Fibroblast of lung (primary cell): ENCODE measurements around the gene CAMTA1.

ENCODE experiments used
- EZH2 ChIP-seq: IDR thresholded peaks from 2 replicates; pipeline ENCODE4 v1.5.1; 2012; ENCODE audit warnings: low read length, control low read depth, mild to moderate bottlenecking; ENCODE audit errors: missing control alignments
- TF ChIP-seq, protein P1 (sequence below), 2 donors: IDR thresholded peaks in 1 of 2; conservative IDR thresholded peaks in 1 of 2; 1 replicate in 1 of 2; 2 replicates in 1 of 2; pipeline ENCODE4 v1.5.1; 2011 to 2012; ENCODE audit warnings: low read length in 2 of 2, control low read depth in 1 of 2, inconsistent platforms in 1 of 2, low read depth in 1 of 2, mild to moderate bottlenecking in 1 of 2

- TF ChIP-seq, protein P1, sequence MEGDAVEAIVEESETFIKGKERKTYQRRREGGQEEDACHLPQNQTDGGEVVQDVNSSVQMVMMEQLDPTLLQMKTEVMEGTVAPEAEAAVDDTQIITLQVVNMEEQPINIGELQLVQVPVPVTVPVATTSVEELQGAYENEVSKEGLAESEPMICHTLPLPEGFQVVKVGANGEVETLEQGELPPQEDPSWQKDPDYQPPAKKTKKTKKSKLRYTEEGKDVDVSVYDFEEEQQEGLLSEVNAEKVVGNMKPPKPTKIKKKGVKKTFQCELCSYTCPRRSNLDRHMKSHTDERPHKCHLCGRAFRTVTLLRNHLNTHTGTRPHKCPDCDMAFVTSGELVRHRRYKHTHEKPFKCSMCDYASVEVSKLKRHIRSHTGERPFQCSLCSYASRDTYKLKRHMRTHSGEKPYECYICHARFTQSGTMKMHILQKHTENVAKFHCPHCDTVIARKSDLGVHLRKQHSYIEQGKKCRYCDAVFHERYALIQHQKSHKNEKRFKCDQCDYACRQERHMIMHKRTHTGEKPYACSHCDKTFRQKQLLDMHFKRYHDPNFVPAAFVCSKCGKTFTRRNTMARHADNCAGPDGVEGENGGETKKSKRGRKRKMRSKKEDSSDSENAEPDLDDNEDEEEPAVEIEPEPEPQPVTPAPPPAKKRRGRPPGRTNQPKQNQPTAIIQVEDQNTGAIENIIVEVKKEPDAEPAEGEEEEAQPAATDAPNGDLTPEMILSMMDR (conservative IDR thresholded peaks at IDR 0.05 in 1 of 2, IDR thresholded peaks at IDR 0.05 in 1 of 2; ENCODE audit: low read depth in 1 of 2, low read length in 2 of 2), result no peak
- no peak for TF ChIP-seq EZH2
Measured at GRCh38 chr1:7584643-7585042, 799.4 kb downstream of the CAMTA1 start.
